HG03045 (cell line): ENCODE data around the gene NT5DC2.
"Not testable (repeated sequence)": the region's sequence is repeated elsewhere in the genome, so short reads cannot be mapped to it uniquely, and the experiment has no call there.

ENCODE experiments used
- ATAC-seq: cut with Tn5 transposase; IDR thresholded peaks from one replicate; pipeline ENCODE4 v1.9.1; 2021; ENCODE audit warnings: mild to moderate bottlenecking, moderate library complexity; ENCODE audit not compliant: unreplicated experiment

The NT5DC2 gene

GRCh38 chr3:52537726-52538421 is 4.2 kb upstream of the NT5DC2 start:
- no peak for ATAC-seq

DNA sequence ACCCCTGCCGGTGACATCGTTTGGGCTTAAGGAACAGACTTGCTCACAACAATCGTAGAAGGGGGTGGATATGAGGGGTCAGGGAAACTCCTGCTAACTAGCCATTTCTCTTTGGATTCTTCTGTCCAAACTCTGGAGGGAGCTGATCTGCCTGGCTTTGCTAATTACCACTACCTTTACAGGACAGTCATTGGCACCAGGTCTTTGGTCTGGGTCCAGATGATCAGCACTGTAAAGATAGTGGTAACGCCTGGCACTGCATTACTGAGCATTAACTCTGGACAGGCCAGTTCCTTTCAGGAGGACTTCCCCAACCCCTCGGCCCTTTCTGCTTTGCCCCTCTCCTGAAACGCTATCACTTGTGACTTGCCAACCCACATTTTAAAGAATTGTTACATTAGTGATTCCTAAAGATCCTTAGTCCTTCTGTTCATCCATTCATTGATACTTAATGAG is 3.5 kb upstream of the NT5DC2 start:
- ATAC-seq = no peak

DNA sequence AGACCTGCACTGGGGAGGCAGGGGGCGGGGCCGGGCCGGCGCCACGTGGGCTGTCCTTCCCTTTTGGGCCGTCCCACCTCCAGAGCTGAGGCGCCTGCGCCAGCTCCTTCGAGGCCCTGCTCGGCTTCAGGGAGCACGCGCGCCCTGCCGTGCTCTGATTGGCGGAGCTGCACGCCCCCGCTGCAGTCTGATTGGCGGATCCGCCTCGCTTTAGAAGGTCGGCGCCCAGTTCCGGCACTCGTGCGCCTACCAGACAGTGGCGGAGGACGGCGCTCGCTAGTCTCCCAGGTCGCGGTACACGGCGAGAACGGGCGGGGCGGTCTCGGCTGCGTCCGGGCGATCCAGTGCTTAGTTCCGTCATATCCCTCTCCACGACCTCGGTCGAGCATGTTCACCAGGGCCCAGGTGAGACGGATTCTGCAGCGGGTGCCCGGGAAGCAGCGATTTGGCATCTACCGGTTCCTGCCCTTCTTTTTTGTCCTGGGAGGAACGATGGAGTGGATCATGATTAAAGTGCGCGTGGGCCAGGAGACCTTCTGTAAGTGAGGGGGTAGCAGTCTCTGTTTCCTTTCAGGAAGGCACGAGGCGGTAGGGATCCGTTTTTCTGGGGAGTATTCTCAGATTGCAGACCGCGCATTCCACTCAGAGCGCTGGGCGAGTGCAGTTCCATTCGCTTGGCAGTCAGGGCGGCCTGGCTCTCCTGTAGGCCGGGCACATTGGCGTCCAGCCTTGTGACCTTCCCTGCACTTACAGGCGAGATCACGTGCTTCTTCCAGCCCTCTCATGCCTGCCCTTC is 2.9 kb upstream of the NT5DC2 start, which contains the start of gene UQCC5:
Gene UQCC5, plus strand, starts transcription at position 237 of the 796 bp plus-strand sequence. Its CDS starts 151 bp downstream, at position 388.
- peak; percentile 87 for ATAC-seq

DNA sequence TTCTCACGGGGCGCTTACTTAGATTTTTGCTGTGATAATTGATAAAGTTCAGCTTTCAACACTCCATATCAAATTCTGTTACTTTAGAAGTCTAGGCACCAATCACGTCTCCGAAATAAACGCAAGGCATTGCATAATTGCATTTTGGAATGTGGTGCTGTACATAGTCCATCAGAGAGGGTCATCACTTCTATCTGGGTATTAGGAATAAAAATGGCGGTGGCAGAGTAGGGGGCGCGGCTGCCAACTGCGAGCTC is 2.4 kb upstream of the NT5DC2 start:
- no peak for ATAC-seq

GRCh38 chr3:52535411-52536111 is 1.9 kb upstream of the NT5DC2 start:
- ATAC-seq = no peak

GRCh38 chr3:52534281-52535183 is 875 bp upstream of the NT5DC2 start:
- ATAC-seq = no peak

DNA sequence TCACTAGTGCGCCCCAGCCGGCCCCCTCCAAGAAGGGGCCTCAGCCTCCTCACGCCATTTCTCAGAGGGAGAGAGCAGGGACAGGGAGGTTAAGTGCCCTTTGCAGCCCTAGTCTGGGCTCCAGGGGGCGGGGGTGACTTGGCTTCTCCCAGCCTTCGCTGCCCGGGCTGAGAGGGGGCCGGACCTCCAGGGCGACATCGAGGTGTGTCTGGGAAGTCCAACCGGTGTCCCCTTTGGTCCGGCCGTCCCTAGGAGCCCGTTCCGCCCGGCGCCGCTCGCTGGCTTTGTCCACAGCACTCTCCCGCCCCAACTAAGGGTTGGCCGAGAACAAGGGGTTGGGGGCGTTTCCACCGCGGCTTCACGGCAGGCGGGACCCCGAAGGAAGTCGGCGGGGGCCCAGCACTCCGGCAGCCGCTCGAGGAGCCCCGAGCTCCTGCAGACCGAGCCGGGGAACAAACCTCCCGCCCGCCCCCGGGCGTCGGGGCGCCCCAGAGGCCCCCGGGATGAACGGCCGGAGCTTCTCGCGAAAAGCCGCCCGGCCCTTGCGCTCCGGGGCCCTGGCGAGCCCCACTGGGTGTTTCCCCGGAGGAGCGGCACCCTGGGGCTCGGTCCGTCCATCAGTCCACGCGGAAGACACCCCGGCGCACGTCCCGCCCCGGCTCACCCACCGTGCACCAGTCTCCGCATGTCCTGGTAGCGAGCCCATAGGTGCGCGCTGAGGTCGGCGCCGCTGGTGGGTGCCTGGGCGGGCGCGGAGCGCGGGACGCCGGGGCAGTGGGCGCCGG is 627 bp downstream of the NT5DC2 start:
- no peak for ATAC-seq

DNA sequence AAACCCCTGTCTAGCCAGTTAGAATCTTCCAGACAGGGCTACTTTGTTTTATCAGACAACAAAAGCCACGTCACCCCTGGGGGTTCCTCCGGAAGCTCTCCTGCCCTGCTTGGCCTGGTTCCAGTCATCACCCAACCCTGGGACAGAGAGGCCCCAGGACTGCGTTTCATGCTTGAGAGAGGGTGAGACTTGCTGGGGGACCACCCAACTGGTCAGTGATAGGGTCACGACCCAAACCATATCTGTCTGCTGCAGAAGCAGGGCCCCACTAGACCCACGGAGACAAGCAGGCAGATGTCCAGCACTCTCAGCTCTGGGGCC is 1.2 kb downstream of the NT5DC2 start:
- no peak for ATAC-seq

DNA sequence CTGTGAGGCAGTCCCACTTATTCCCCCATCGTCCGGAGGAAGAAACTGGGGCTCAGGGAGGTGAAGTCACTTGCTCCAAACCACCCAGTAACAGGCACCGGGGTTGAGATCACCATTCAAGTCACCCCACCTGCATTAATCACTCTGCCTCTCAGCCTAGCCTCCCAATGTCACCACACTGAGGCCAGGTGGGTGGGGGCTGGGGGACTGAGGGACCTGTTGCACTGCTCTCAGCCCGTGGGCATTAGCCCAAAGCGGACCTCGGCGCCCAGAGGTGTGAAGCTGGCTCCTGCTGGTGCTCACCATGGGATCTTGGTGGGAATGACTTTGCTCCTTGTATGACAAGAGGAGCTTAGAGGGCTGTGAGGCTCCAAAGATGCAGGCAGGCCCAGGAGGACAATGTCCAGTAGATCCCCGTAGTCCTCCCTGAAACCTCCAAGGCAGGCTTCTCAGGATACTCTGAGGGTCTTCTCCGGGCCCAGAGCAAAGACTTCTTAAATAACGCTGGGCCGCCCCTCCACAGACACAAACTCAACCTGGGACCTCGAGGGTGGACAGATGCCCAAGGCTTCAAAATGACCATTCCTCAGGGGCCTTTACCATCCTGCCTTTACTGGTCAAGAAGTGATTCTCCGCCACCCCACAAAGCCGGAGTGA is 1.7 kb downstream of the NT5DC2 start:
- no peak for ATAC-seq

DNA sequence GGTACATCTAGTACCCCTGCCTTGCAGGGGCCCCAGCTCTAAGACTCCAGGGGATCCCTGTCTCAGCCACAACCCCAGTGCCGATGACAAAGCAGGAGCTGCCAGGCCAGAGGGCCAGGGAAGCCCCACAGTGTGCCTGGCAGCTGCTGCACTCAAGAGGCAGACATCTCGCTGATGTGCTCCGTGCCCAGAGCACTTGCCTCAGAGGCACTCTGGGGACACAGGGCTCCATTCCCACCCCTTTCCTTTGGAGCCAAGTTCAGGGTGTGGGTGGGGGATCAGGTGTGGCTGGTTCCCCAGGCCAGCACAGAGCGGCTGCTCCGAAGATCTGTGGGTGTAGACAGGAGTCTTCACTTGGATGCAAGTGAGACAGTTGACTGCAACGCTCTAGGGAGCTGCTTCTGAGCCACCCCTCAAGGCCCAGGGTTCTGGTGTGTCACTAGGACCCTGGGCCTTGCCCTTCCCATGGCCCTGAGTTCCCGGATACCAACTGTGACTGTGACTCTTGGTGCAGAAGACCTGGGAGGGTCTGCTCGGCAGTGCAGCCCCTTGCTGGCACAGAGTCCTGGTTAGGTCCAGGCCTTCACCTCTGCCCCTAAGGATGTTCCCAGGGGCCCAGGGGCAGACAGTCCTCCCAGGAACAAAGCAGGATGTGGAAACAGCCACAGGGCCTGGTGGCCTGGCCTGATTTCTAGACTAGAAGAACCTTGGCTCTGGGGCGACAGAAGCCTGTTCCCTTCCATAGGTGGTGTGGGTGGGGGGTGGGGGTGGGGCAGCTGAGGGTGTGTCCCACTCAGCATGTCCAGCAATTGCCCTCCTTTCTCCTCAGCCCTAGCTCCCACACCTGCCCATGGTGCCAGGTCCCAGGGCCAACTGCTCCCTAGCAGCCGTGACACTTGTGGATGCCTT is 2.5 kb downstream of the NT5DC2 start:
- ATAC-seq = no peak

- no peak for ATAC-seq
Observed at GRCh38 chr3:52529376-52530333, 4.0 kb downstream of the NT5DC2 start.

- no peak for ATAC-seq
Observed at GRCh38 chr3:52528586-52529375, 4.9 kb downstream of the NT5DC2 start.

DNA sequence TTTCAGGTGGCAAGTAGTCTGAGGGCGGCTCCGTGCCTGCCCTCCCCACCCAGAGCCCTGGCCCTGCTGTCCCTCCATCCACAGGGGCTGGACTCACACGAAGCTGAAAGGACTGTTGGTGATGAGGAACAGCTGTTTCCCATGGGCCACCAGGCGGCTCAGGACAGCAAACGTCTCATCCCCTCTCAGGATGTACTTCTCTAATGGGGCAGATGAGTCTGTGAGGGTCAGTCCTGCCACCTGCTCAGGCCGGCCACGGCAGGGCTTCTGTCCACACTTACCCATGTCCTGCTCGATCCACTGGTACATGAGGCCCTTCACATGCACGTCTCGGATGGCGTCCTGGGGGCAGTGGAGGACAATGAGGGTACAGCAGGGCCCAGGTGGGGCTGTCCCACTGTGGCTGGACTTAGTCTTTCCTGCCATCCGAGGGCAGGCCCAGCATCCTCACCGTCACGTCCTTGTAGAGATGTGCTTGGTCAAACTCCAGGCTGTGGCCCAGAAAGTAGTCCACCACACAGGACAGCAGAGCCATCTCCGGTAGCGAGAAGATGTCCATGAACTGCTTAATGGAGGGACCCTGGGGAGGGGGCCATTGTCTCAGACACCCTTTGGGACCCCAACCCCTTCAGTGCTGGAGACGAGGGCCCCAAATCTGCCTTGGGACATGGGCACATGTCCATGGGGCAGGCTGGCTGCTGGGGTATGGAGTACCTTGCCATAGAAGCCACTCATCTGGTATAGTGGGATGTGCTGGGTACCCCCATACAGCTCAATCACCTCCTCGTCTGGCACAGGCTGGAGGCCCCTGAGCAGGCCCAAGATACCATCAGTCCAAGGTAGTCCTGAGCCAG is 5.7 kb downstream of the NT5DC2 start:
- ATAC-seq = no peak

GRCh38 chr3:52527039-52527731 is 6.5 kb downstream of the NT5DC2 start:
- ATAC-seq = no peak

DNA sequence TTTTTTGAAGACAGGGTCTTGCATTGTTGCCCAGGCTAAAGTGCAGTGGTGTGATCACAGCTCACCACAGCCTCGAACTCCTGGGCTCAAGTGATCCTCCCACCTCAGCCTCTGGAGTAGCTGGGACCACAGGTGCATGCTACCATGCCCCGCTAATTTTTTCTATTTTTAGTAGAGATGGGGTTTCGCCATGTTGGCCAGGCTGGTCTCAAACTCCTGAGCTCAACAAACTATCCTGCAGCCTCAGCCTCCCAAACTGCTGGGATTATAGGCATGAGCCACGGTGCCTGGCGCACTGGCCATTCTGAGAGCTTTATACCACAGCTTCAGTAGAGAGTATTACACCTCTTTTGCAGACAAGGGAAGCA is 7.0 kb downstream of the NT5DC2 start:
- not testable (repeated sequence) for ATAC-seq
